Cardiac muscle cell (in vitro differentiated cells and primary cell): ENCODE results near the gene FAM228B. TPM values are rescaled to one million over a fixed set of nuclear protein-coding genes. Genes with fewer than 3 reads are reported as not detected.
"Not testable (repeated sequence)": the region's sequence is repeated elsewhere in the genome, so short reads cannot be mapped to it uniquely, and the experiment has no call there.

Experiments
- DNase-seq, 2 donors: peaks; one replicate each; pipeline versions ENCODE4 v3.0.0 to v3.0.0-alpha.2; 2010 to 2017; ENCODE audit warnings: low read depth in 1 of 2, low spot score in 1 of 2
- H3K27ac ChIP-seq: fragments of 200-600 bp; sonication (generic); 2 replicates; pipeline ENCODE4 v1.5.1; 2016
- H3K27me3 ChIP-seq: fragments of 200-600 bp; sonication (generic); 2 replicates; pipeline ENCODE4 v1.6.0; 2016; ENCODE audit warnings: control low read depth
- H3K36me3 ChIP-seq: fragments of 200-600 bp; sonication (generic); 2 replicates; pipeline ENCODE4 v1.5.1; 2016; ENCODE audit warnings: control low read depth
- H3K4me1 ChIP-seq: fragments of 200-600 bp; sonication (generic); 2 replicates; pipeline ENCODE4 v1.8.1; 2017; ENCODE audit warnings: low read depth, mild to moderate bottlenecking, mixed run types
- H3K4me3 ChIP-seq: fragments of 200-600 bp; sonication (generic); 2 replicates; pipeline ENCODE4 v1.5.1; 2016; ENCODE audit warnings: mild to moderate bottlenecking
- H3K9me3 ChIP-seq: fragments of 200-600 bp; sonication (generic); 2 replicates; pipeline ENCODE4 v1.5.1; 2017; ENCODE audit warnings: low read depth, mild to moderate bottlenecking, control low read depth
- polyA plus RNA-seq: library from polyadenylated mRNA; unstranded; fragments of >200 nt; fragmentation: Nextera tagmentation; extraction: Ambion mirVana; gene quantifications from 2 replicates; pipeline ENCODE4 v1.2.1, GENCODE V29; 2016
- total RNA-seq: library from RNA; depleted of rRNA; stranded (reverse); fragments of >200 nt; gene quantifications from 2 replicates; pipeline ENCODE4 v1.2.3, GENCODE V29; 2016
- TF ChIP-seq, protein P1 (sequence below): IDR thresholded peaks from 2 replicates; pipeline ENCODE4 v1.5.1; 2012; ENCODE audit warnings: low read depth, mild to moderate bottlenecking, low read length

FAM228B gene
- total and polyA plus RNA-seq, 2 experiments from 2014 or later = 16.3 to 60.5 TPM

DNA sequence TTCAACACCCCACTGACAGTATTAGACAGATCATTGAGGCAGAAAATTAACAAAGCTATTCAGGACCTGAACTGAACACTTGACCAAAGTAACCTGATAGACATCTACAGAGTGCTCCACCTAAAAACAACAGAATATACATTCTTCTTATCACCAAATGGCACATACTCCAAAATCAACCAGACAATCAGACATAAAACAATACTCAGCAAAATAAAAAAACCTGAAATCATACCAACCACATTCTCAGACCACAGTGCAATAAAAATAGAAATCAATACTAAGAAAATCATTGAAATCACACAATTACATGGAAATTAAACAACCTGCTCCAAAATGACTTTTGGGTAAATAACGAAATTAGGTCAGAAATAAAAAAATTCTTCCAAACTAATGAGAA is 15.9 kb upstream of the FAM228B start:
- Histone ChIP-seq H3K27ac (no peak overlapping the region), H3K4me1 (peaks cover 16% of the 10 kb centered on the region), H3K36me3 (no peaks in the 10 kb centered on the region), H3K9me3 (no peaks in the 10 kb centered on the region), H3K27me3 (no peaks in the 10 kb centered on the region), H3K4me3 (no peak overlapping the region)
- no peak for DNase-seq
- TF ChIP-seq, protein P1, sequence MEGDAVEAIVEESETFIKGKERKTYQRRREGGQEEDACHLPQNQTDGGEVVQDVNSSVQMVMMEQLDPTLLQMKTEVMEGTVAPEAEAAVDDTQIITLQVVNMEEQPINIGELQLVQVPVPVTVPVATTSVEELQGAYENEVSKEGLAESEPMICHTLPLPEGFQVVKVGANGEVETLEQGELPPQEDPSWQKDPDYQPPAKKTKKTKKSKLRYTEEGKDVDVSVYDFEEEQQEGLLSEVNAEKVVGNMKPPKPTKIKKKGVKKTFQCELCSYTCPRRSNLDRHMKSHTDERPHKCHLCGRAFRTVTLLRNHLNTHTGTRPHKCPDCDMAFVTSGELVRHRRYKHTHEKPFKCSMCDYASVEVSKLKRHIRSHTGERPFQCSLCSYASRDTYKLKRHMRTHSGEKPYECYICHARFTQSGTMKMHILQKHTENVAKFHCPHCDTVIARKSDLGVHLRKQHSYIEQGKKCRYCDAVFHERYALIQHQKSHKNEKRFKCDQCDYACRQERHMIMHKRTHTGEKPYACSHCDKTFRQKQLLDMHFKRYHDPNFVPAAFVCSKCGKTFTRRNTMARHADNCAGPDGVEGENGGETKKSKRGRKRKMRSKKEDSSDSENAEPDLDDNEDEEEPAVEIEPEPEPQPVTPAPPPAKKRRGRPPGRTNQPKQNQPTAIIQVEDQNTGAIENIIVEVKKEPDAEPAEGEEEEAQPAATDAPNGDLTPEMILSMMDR = no peak

- peaks cover 16% of the 10 kb centered on the region for H3K4me1 ChIP-seq
- H3K27ac ChIP-seq, H3K27me3 ChIP-seq, DNase-seq, H3K9me3 ChIP-seq, H3K4me3 ChIP-seq, H3K36me3 ChIP-seq: not testable (repeated sequence)
Observed at GRCh38 chr2:24109431-24109830, 13.8 kb upstream of the FAM228B start.

DNA sequence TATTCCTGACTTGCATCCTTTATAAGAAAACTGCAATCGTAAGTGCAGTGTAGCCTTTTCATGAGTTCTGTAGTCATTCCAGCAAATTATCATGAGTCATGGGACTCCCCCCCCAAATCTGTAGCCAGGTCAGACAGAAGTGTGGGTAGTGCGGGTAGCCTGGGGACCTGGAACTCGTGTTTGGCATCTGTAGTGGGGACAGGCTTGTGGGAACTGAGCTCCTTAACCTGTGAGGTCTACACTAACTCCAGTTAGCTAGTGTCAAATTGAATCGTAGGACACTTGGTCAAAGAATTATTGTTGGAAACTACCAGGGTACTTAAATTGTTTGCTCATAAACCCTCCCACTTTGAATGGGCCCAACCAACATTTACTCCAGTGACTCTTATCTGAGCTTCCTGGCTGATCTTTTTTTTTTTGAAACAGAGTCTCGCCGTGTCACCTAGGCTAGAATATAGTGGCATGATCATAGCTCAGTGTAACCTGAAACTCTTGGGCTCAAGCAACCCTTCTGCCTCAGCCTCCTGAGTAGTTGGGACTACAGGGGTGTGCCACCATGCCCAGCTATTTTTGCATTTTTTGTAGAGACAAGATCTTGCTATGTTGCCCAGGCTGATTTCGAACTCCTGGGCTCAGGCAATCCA is 12.5 kb upstream of the FAM228B start:
- peaks cover 16% of the 10 kb centered on the region for H3K4me1 ChIP-seq
- H3K9me3 ChIP-seq = no peaks in the 10 kb centered on the region
- DNase-seq = no peak
- no peak overlapping the region for H3K4me3 ChIP-seq
- H3K27ac ChIP-seq = peak overlapping the region; percentile 94
- TF ChIP-seq, protein P1 = no peak
- H3K27me3 ChIP-seq = no peaks in the 10 kb centered on the region
- no peaks in the 10 kb centered on the region for H3K36me3 ChIP-seq

DNA sequence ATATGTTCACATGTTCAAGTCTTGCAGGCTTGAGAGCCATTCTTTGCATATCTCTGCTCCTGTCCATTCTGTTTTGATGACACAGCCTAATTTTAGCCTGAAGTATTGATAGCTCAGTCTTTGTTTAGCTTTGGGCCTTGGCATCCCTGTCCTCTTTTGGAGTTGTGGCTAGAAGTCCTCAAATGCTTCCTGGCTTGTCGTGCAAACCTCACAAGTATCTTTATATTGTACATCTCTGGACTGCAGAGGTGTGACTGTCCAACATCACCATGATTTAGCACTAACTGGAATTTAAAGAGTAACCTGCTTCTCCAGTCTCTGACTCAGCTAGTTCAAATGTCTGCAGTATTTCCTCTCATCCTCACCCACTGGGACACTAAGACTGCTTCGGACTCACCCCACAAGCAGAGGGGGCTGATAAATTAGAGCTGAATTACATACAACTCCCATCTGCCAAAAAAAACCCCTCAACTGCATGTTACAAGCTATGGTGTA is 11.8 kb upstream of the FAM228B start:
- Histone ChIP-seq H3K27ac (peak overlapping the region; percentile 94), H3K9me3 (no peaks in the 10 kb centered on the region), H3K36me3 (no peaks in the 10 kb centered on the region), H3K4me3 (no peak overlapping the region), H3K27me3 (no peaks in the 10 kb centered on the region), H3K4me1 (peaks cover 16% of the 10 kb centered on the region)
- DNase-seq = peak in 1 of 2 donors; percentile 47
- TF ChIP-seq, protein P1 = no peak

DNA sequence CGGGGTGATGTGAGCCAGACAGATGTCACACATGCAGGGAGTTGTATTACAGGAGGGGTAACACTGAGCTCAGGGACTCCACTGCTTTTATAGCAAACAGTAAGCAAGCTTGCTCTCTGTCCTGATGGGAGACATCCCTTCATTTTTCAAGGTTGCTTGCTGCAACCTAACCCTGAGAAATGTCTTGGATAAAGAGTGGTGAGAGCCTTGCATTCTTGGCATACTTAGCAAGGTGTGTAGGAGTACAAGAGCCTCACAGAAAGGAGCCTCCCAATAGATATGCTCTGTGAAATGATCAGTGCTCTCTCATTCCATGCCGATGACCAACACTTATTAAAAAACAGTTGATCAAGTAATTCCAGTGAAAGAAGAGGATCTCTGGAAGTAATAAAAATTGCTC is 8.2 kb upstream of the FAM228B start:
- H3K4me3 ChIP-seq = no peak overlapping the region
- peak in 1 of 2 donors; percentile 18 for DNase-seq
- peaks cover 16% of the 10 kb centered on the region for H3K4me1 ChIP-seq
- no peaks in the 10 kb centered on the region for H3K27me3 ChIP-seq
- TF ChIP-seq, protein P1 = no peak
- H3K36me3 ChIP-seq = no peaks in the 10 kb centered on the region
- no peak overlapping the region for H3K27ac ChIP-seq
- H3K9me3 ChIP-seq = no peaks in the 10 kb centered on the region

- Histone ChIP-seq H3K27ac (no peak overlapping the region), H3K4me1 (peaks cover 3% of the 10 kb centered on the region), H3K36me3 (no peaks in the 10 kb centered on the region), H3K27me3 (no peaks in the 10 kb centered on the region), H3K9me3 (no peaks in the 10 kb centered on the region), H3K4me3 (no peak overlapping the region)
- no peak for DNase-seq
- TF ChIP-seq, protein P1 = no peak
Observed at GRCh38 chr2:24117902-24118301, 5.4 kb upstream of the FAM228B start.
